H1 (cell line): ENCODE results near the gene CCNC. TPM values are rescaled to one million over a fixed set of nuclear protein-coding genes. Genes with fewer than 3 reads are reported as not detected.

Source experiments
- CTCF ChIA-PET: fragments of 300-600 bp; sonication (Branson Sonifier 250); formaldehyde crosslinking; loops from one replicate; lab custom pipeline; 2021; ENCODE audit not compliant: partially characterized antibody; lab: Charles Lee
- POLR2A ChIA-PET: fragments of 300-600 bp; sonication (Branson Sonifier 250); formaldehyde crosslinking; loops from one replicate; lab custom pipeline; 2021; ENCODE audit warnings: inconsistent platforms; ENCODE audit not compliant: partially characterized antibody; lab: Charles Lee
- DNase-seq, 2 experiments: peaks; one replicate each; pipeline versions ENCODE4 v3.0.0 to v3.0.0-alpha.2; 2010 to 2022; ENCODE audit warnings: low spot score in 2 of 2, low read depth in 1 of 2, mixed read lengths in 1 of 2
- FAIRE-seq: peaks from 2 replicates; lab custom pipeline; 2011; peaks lifted over from hg19 to GRCh38; lab: Jason Lieb, UNC
- H2AFZ ChIP-seq: 2 replicates; pipeline ENCODE4 v1.8.1; 2012; ENCODE audit warnings: low read length, inconsistent platforms
- H2AK5ac ChIP-seq: 2 replicates; pipeline ENCODE4 v1.6.1; 2013; ENCODE audit warnings: low read depth, low read length
- H2BK120ac ChIP-seq: replicated peaks from 2 replicates; pipeline ENCODE3; 2013; ENCODE audit warnings: low read depth, low read length, inconsistent platforms
- H2BK12ac ChIP-seq: 2 replicates; pipeline ENCODE4 v1.6.1; 2013; ENCODE audit warnings: low read depth, low read length
- H2BK15ac ChIP-seq: 2 replicates; pipeline ENCODE4 v1.6.1; 2013; ENCODE audit warnings: low read length
- H2BK20ac ChIP-seq: 2 replicates; pipeline ENCODE4 v1.6.1; 2013; ENCODE audit warnings: low read length
- H2BK5ac ChIP-seq: 2 replicates; pipeline ENCODE4 v1.6.1; 2013; ENCODE audit warnings: low read depth, low read length
- H3K14ac ChIP-seq: 2 replicates; pipeline ENCODE4 v1.6.1; 2013; ENCODE audit warnings: inconsistent platforms; ENCODE audit not compliant: insufficient read length
- H3K18ac ChIP-seq: 2 replicates; pipeline ENCODE4 v1.6.1; 2013; ENCODE audit warnings: low read length; ENCODE audit errors: extremely low read depth
- H3K23ac ChIP-seq: 2 replicates; pipeline ENCODE4 v1.6.1; 2013; ENCODE audit warnings: inconsistent platforms; ENCODE audit not compliant: insufficient read length
- H3K23me2 ChIP-seq: 2 replicates; pipeline ENCODE4 v1.6.1; 2013; ENCODE audit warnings: low read depth, low read length
- H3K27ac ChIP-seq: 2 replicates; pipeline ENCODE4 v1.6.1; 2011; ENCODE audit warnings: low read depth, low read length, inconsistent platforms
- H3K27me3 ChIP-seq, 4 experiments: replicated peaks in 1 of 4; 1 replicate in 1 of 4; 2 replicates in 3 of 4; pipeline versions ENCODE4 v1.6.1 to v1.8.1; 2011 to 2013; ENCODE audit warnings: low read length in 3 of 4, mild to moderate bottlenecking in 3 of 4, inconsistent platforms in 2 of 4, mixed read lengths in 2 of 4, moderate library complexity in 1 of 4; ENCODE audit not compliant: control insufficient read depth in 3 of 4, insufficient read depth in 3 of 4; ENCODE audit errors: extremely low read depth in 1 of 4
- H3K36me3 ChIP-seq, 4 experiments: 2 replicates each; pipeline versions ENCODE4 v1.6.1 to v1.8.1; 2011 to 2013; ENCODE audit warnings: mild to moderate bottlenecking in 4 of 4, low read length in 3 of 4, moderate library complexity in 2 of 4, control low read depth in 1 of 4, inconsistent platforms in 1 of 4; ENCODE audit not compliant: insufficient read depth in 4 of 4, control insufficient read depth in 2 of 4
- H3K4ac ChIP-seq: replicated peaks from 2 replicates; pipeline ENCODE3; 2013; ENCODE audit warnings: low read length, low read depth, mixed read lengths, inconsistent platforms; ENCODE audit not compliant: insufficient read length
- H3K4me1 ChIP-seq, 4 experiments: replicated peaks in 1 of 4; 1 replicate in 1 of 4; 2 replicates in 3 of 4; pipeline versions ENCODE4 v1.6.1 to v1.8.1; 2011 to 2013; ENCODE audit warnings: low read length in 3 of 4, inconsistent platforms in 2 of 4, mixed read lengths in 1 of 4; ENCODE audit not compliant: insufficient read depth in 4 of 4, control insufficient read depth in 3 of 4
- H3K4me2 ChIP-seq, 2 experiments: 2 replicates each; pipeline versions ENCODE4 v1.6.1 to v1.8.1; 2011 to 2013; ENCODE audit warnings: low read depth in 2 of 2, low read length in 2 of 2, control low read depth in 1 of 2, inconsistent platforms in 1 of 2, mild to moderate bottlenecking in 1 of 2; ENCODE audit not compliant: insufficient read depth in 1 of 2
- H3K4me3 ChIP-seq, 4 experiments: fragments of 200-600, 300-600 bp in 1 of 4; sonication (generic), shearing (Covaris generic), sonication (Bioruptor Twin) in 1 of 4; 2 replicates each; pipeline versions ENCODE4 v1.5.1 to v1.8.1; 2011 to 2016; ENCODE audit warnings: low read length in 4 of 4, low read depth in 3 of 4, control low read depth in 2 of 4, inconsistent platforms in 2 of 4, mild to moderate bottlenecking in 2 of 4, mixed read lengths in 1 of 4, moderate library complexity in 1 of 4; ENCODE audit not compliant: insufficient read depth in 2 of 4; ENCODE audit errors: extremely low read depth in 1 of 4
- H3K56ac ChIP-seq: replicated peaks from 2 replicates; pipeline ENCODE3; 2013; ENCODE audit warnings: low read depth, mild to moderate bottlenecking, mixed read lengths, low read length, inconsistent platforms; ENCODE audit not compliant: insufficient read length
- H3K79me1 ChIP-seq: 2 replicates; pipeline ENCODE4 v1.6.1; 2013; ENCODE audit warnings: low read depth, low read length, control low read depth
- H3K79me2 ChIP-seq, 2 experiments: 2 replicates each; pipeline versions ENCODE4 v1.6.1 to v1.8.1; 2012 to 2013; ENCODE audit warnings: low read length in 2 of 2, mild to moderate bottlenecking in 2 of 2, inconsistent platforms in 1 of 2; ENCODE audit not compliant: insufficient read depth in 2 of 2, control insufficient read depth in 1 of 2
- H3K9ac ChIP-seq, 4 experiments: replicated peaks in 1 of 4; 1 replicate in 1 of 4; 2 replicates in 3 of 4; pipeline versions ENCODE4 v1.6.1 to v1.8.1; 2011 to 2013; ENCODE audit warnings: low read depth in 3 of 4, low read length in 3 of 4, control low read depth in 2 of 4, mild to moderate bottlenecking in 2 of 4, moderate library complexity in 2 of 4, inconsistent platforms in 1 of 4; ENCODE audit errors: extremely low read depth in 1 of 4
- H3K9me3 ChIP-seq, 2 experiments: 2 replicates each; pipeline versions ENCODE4 v1.6.1 to v1.8.1; 2012 to 2013; ENCODE audit warnings: mild to moderate bottlenecking in 2 of 2, moderate library complexity in 2 of 2, control low read depth in 1 of 2, inconsistent platforms in 1 of 2, low read depth in 1 of 2, low read length in 1 of 2, mixed read lengths in 1 of 2; ENCODE audit not compliant: insufficient read depth in 2 of 2
- H4K20me1 ChIP-seq, 2 experiments: replicated peaks in 1 of 2; 2 replicates each; pipeline versions ENCODE3 to v1.8.1; 2011 to 2013; ENCODE audit warnings: inconsistent platforms in 2 of 2, low read length in 2 of 2, mild to moderate bottlenecking in 1 of 2; ENCODE audit not compliant: insufficient read depth in 2 of 2, control insufficient read depth in 1 of 2
- H4K5ac ChIP-seq: 2 replicates; pipeline ENCODE4 v1.6.1; 2013; ENCODE audit warnings: low read length, low read depth, mixed read lengths, inconsistent platforms; ENCODE audit not compliant: insufficient read length
- H4K8ac ChIP-seq: 2 replicates; pipeline ENCODE4 v1.8.0; 2013; ENCODE audit warnings: mild to moderate bottlenecking, moderate library complexity, low read length, inconsistent platforms; ENCODE audit not compliant: insufficient read depth; ENCODE audit errors: extremely low read depth
- H4K91ac ChIP-seq: replicated peaks from 2 replicates; pipeline ENCODE3; 2013; ENCODE audit warnings: low read length, mixed read lengths, inconsistent platforms; ENCODE audit not compliant: insufficient read length
- CTBP2 ChIP-seq: IDR thresholded peaks from 2 replicates; pipeline ENCODE4 v1.7.0; 2011; ENCODE audit warnings: borderline replicate concordance, mild to moderate bottlenecking, moderate library complexity, mixed read lengths, low read length; ENCODE audit not compliant: insufficient read depth, insufficient read length
- KDM1A ChIP-seq: fragments of 200-600, 300-600 bp; sonication (generic); IDR thresholded peaks from 2 replicates; pipeline ENCODE4 v1.7.1; 2016; ENCODE audit warnings: mild to moderate bottlenecking, low read length, borderline replicate concordance
- WGBS, 2 experiments: shearing (Covaris generic) in 1 of 2; methylation state at CpG; one replicate each; pipeline versions ENCODE4 v1.1.6 to v1.1.7; 2013 to 2015; ENCODE audit warnings: low lambda C conversion rate in 2 of 2, mixed read lengths in 2 of 2, inconsistent platforms in 1 of 2, low coverage in 1 of 2, missing lambda C conversion rate in 1 of 2; ENCODE audit not compliant: insufficient replicate concordance in 2 of 2, insufficient coverage in 1 of 2, insufficient read length in 1 of 2; ENCODE audit errors: extremely low coverage in 1 of 2, missing lambda C conversion rate in 1 of 2; 5-methylcytosine and 5-hydroxymethylcytosine counted together
- polyA plus RNA-seq, 7 experiments: library from polyadenylated mRNA; depleted of rRNA in 3 of 7; stranded (reverse) in 5 of 7; unstranded in 2 of 7; fragments of >200 nt in 5 of 7; fragments of 200-250 nt in 2 of 7; gene quantifications; 1 replicate in 5 of 7; 2 replicates in 1 of 7; 4 replicates in 1 of 7; pipeline versions ENCODE4 v1.2.1 to v1.2.3, GENCODE V29; 2011 to 2013; ENCODE audit warnings: missing spikeins in 2 of 7, mixed read lengths in 2 of 7
- total RNA-seq: library from RNA; stranded (reverse); fragmentation: NEBNext Ultra II Directional; extraction: Animal tissue kit (Norgen Biotek cat#: 25700); gene quantifications from 2 replicates; pipeline ENCODE4 v1.2.1, GENCODE V29; 2021

Gene CCNC
- total and polyA plus RNA-seq, 2 of the 8 experiments (the other 6 are each of a cell fraction or from before 2014, with no cell fraction given): 45.4 to 107 TPM

GRCh38 chr6:99608886-99609482, 40.5 kb upstream of the CCNC start:
- no peak overlapping the region for H3K4ac ChIP-seq
- peaks cover 7% of the 10 kb centered on the region; the same call in 1 of the 2 replicates for H3K23me2 ChIP-seq
- H3K36me3 ChIP-seq: no peaks in the 10 kb centered on the region; a peak in 1 of 8 replicates
- no peaks in the 10 kb centered on the region for H3K79me1 ChIP-seq
- H3K9me3 ChIP-seq: no peaks in the 10 kb centered on the region
- TF ChIP-seq CTBP2: no peak
- TF ChIP-seq KDM1A: peak; percentile 84
- no peak overlapping the region for H2AFZ ChIP-seq
- no peak overlapping the region for H4K5ac ChIP-seq
- no peak overlapping the region for H2AK5ac ChIP-seq
- H3K27ac ChIP-seq: no peak overlapping the region
- no peak for DNase-seq
- H3K14ac ChIP-seq: no peak overlapping the region
- no peak overlapping the region for H4K8ac ChIP-seq
- H2BK120ac ChIP-seq: no peak overlapping the region
- 13% methylated on average over 24 of the region's 24 CpGs; no CpG with 5 or more reads in 1 of the 2 experiments for WGBS, 2 experiments
- H2BK12ac ChIP-seq: no peak overlapping the region
- H3K79me2 ChIP-seq: no peaks in the 10 kb centered on the region
- CTCF ChIA-PET: interaction anchor here (0.6 to 6.6 kb wide), 11 partner anchors 8 to 780 kb away, joined by 3 to 49 read pairs (median 4); no protein-coding TSS in a partner anchor
- no peak overlapping the region for H3K9ac ChIP-seq
- FAIRE-seq: no peak
- H2BK15ac ChIP-seq: no peak overlapping the region
- no peak overlapping the region for H2BK5ac ChIP-seq
- no peak overlapping the region for H3K56ac ChIP-seq
- H3K27me3 ChIP-seq: peaks cover 85 to 100% (median 93%) of the 10 kb centered on the region in 4 experiments
- peak overlapping the region in 1 of 4 experiments; percentile 33; a peak in 2 of 8 replicates for H3K4me3 ChIP-seq
- no peak overlapping the region for H3K23ac ChIP-seq
- POLR2A ChIA-PET: interaction anchor here (2.0 to 3.1 kb wide), 4 partner anchors 20 to 87 kb away, joined by 4 to 18 read pairs (median 6); partner anchors contain the start of gene CCNC
- H4K20me1 ChIP-seq: peaks cover 18 to 31% of the 10 kb centered on the region in 2 experiments
- H2BK20ac ChIP-seq: no peak overlapping the region
- H3K4me1 ChIP-seq: peaks cover 0 to 37% (median 15%) of the 10 kb centered on the region in 4 experiments; a peak in 5 of 7 replicates
- peak overlapping the region; percentile 43 to 52; a peak in 3 of 4 replicates for H3K4me2 ChIP-seq
- H3K18ac ChIP-seq: no peak overlapping the region
- no peak overlapping the region for H4K91ac ChIP-seq
